ENCODE data around the gene NPAS3.

The NPAS3 gene

DNA sequence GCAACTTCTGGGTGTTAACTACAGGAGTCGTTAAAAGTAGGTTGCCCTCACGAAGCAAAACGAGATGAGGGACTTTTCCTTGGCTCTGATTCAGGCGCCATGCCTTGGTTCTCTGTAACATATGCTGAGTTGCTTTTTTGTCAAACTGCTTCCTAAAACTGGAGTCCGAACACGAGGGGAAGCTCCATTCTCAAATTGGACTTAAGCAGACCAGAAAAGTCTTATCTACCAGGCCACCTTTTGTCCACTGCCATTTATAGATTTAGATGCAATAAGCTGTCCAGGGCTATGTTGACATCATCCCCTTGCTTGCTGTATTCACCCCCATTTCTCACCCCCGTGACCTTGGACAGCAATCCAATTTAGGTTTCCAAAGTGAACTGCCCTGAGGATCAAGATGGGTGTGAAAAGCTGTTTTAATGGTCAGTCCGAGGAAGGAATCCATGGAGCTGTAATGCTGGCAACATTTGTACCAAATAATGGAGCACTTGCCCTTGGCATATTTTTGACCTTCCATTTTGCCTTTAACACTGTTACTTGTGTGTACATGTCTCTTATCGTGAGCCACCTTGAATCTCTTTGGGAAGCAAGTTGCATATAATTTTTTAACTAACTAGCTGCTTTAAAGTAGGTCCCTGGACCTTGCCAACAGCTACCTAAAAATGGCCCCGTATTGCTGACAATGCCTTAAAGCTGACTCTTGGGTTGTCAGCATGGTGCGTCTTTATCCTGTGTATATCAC lies 714.1 kb downstream of the NPAS3 start:
- no peaks in the 10 kb centered on the region for H3K4me1 ChIP-seq (ENCODE audit: low read depth, poor library complexity, severe bottlenecking)
- no peaks in the 10 kb centered on the region for H3K36me3 ChIP-seq (ENCODE audit: insufficient read depth)
- H3K27me3 ChIP-seq (ENCODE audit: insufficient read depth, low read depth) = no peaks in the 10 kb centered on the region
- H3K4me2 ChIP-seq = no peak overlapping the region
- no peak overlapping the region for H3K9ac ChIP-seq
- H4K20me1 ChIP-seq (ENCODE audit: insufficient read depth) = no peaks in the 10 kb centered on the region
- H2AFZ ChIP-seq (ENCODE audit: low read depth) = no peak overlapping the region
- TF ChIP-seq, protein P1, sequence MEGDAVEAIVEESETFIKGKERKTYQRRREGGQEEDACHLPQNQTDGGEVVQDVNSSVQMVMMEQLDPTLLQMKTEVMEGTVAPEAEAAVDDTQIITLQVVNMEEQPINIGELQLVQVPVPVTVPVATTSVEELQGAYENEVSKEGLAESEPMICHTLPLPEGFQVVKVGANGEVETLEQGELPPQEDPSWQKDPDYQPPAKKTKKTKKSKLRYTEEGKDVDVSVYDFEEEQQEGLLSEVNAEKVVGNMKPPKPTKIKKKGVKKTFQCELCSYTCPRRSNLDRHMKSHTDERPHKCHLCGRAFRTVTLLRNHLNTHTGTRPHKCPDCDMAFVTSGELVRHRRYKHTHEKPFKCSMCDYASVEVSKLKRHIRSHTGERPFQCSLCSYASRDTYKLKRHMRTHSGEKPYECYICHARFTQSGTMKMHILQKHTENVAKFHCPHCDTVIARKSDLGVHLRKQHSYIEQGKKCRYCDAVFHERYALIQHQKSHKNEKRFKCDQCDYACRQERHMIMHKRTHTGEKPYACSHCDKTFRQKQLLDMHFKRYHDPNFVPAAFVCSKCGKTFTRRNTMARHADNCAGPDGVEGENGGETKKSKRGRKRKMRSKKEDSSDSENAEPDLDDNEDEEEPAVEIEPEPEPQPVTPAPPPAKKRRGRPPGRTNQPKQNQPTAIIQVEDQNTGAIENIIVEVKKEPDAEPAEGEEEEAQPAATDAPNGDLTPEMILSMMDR (conservative IDR thresholded peaks at IDR 0.05; ENCODE audit: low read depth, low read length) = no peak
- no peak overlapping the region for H3K27ac ChIP-seq
- no peaks in the 10 kb centered on the region for H3K79me2 ChIP-seq (ENCODE audit: insufficient read depth, low read depth)
- no peak overlapping the region for H3K4me3 ChIP-seq (IDR thresholded peaks at IDR 0.05; ENCODE audit: insufficient read depth, low read depth, low read length)

DNA sequence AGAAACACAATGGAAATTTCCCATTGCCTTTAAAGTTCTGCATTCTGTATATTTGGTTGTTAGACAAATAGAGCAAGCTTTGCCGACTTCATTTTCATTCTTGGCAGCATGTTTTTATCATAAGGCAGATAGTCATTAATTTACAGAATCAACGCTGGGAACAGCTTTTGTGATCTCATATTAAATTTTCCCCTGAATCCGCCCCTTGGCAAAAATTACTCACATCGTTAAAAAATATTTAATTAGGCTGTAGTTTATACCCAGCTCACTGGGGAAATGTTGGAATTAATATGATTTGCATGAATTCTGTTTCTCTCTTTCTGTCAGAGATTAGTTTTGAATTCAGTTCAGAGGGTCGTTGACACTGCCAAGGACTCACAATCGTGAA lies 714.6 kb downstream of the NPAS3 start:
- Histone ChIP-seq H3K4me3 (IDR thresholded peaks at IDR 0.05; ENCODE audit: insufficient read depth, low read depth, low read length) (no peak overlapping the region), H3K27ac (no peak overlapping the region), H2AFZ (ENCODE audit: low read depth) (no peak overlapping the region), H3K79me2 (ENCODE audit: insufficient read depth, low read depth) (no peaks in the 10 kb centered on the region), H3K36me3 (ENCODE audit: insufficient read depth) (no peaks in the 10 kb centered on the region), H4K20me1 (ENCODE audit: insufficient read depth) (no peaks in the 10 kb centered on the region), H3K4me1 (ENCODE audit: low read depth, poor library complexity, severe bottlenecking) (no peaks in the 10 kb centered on the region), H3K9ac (no peak overlapping the region), H3K27me3 (ENCODE audit: insufficient read depth, low read depth) (no peaks in the 10 kb centered on the region), H3K4me2 (no peak overlapping the region)
- TF ChIP-seq, protein P1 (conservative IDR thresholded peaks at IDR 0.05; ENCODE audit: low read depth, low read length) = no peak

DNA sequence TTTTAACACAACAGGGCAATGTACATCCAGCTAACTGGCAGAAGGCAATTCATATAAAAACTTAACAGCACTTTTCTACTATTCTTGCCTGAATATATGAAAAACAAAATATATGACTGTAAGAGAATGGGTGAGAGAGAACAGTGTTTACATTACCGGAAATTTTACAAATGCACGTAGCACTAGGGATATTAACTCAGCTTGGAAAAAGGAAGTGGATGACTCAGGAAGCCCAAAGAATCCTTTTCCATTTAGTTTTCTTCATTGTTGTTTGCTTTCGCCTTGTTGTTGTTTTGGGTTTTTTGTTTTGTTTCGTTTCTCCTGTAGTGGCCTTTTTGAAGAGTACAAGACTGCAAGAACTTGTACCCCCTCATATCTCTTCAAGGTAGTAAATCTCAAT lies 716.7 kb downstream of the NPAS3 start:
- Histone ChIP-seq H3K27me3 (ENCODE audit: insufficient read depth, low read depth) (no peaks in the 10 kb centered on the region), H3K9ac (no peak overlapping the region), H4K20me1 (ENCODE audit: insufficient read depth) (no peaks in the 10 kb centered on the region), H3K4me2 (no peak overlapping the region), H2AFZ (ENCODE audit: low read depth) (no peak overlapping the region), H3K36me3 (ENCODE audit: insufficient read depth) (no peaks in the 10 kb centered on the region), H3K79me2 (ENCODE audit: insufficient read depth, low read depth) (no peaks in the 10 kb centered on the region), H3K4me1 (ENCODE audit: low read depth, poor library complexity, severe bottlenecking) (no peaks in the 10 kb centered on the region), H3K4me3 (IDR thresholded peaks at IDR 0.05; ENCODE audit: insufficient read depth, low read depth, low read length) (no peak overlapping the region), H3K27ac (no peak overlapping the region)
- TF ChIP-seq, protein P1 (conservative IDR thresholded peaks at IDR 0.05; ENCODE audit: low read depth, low read length) = no peak

DNA sequence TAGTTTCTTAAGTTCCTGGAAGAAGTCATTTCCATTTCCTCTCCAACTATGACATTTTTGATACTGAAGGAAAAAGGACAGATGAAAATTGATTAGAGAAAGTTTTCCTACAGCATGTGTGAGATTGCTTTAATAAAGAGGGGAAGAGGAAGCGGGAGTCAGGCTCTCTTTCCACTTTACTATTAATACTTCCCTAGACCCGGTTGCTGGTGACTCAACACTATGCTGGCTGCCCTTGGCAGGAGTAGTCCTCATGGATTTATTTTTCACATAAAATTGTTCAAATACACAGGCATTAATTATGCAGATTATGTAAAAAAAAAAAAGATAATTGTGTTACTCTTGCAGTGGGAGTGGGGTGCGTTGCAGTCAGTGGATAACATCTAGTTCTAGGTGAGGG lies 718.8 kb downstream of the NPAS3 start:
- Histone ChIP-seq H3K9ac (no peak overlapping the region), H3K36me3 (ENCODE audit: insufficient read depth) (no peaks in the 10 kb centered on the region), H3K4me1 (ENCODE audit: low read depth, poor library complexity, severe bottlenecking) (no peaks in the 10 kb centered on the region), H4K20me1 (ENCODE audit: insufficient read depth) (no peaks in the 10 kb centered on the region), H3K4me2 (no peak overlapping the region), H3K79me2 (ENCODE audit: insufficient read depth, low read depth) (no peaks in the 10 kb centered on the region), H2AFZ (ENCODE audit: low read depth) (no peak overlapping the region), H3K27me3 (ENCODE audit: insufficient read depth, low read depth) (no peaks in the 10 kb centered on the region), H3K4me3 (IDR thresholded peaks at IDR 0.05; ENCODE audit: insufficient read depth, low read depth, low read length) (no peak overlapping the region), H3K27ac (no peak overlapping the region)
- TF ChIP-seq, protein P1 (conservative IDR thresholded peaks at IDR 0.05; ENCODE audit: low read depth, low read length) = no peak
